Measurements from ENCODE around the gene EPO.

The EPO gene

DNA sequence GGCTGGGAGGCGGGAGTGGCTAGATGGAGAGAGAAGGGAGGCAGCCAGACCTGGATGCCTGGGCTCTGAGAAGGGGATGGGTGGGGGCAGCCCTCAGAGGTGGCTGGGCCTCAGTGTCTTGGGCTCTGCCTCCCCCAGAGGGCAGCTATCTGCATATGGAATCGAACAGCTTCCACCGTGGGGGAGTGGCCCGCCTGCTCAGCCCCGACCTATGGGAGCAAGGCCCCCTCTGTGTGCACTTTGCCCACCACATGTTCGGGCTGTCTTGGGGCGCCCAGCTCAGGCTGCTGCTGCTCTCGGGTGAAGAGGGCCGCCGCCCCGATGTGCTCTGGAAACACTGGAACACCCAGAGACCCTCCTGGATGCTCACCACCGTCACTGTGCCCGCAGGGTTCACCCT, 16.4 kb downstream of the EPO start:
- H3K4me3 ChIP-seq (ENCODE audit: control insufficient read depth in 1 of 7, extremely low read depth in 1 of 7, insufficient read depth in 4 of 7, low read depth in 2 of 7, low read length in 6 of 7) = no peak overlapping the region
- CTCF ChIA-PET = interaction anchor here (0.5 kb wide), 1 partner anchor 682 kb away, joined by 3 read pairs; no protein-coding TSS in a partner anchor
- H3K36me3 ChIP-seq (ENCODE audit: control insufficient read depth in 4 of 4, insufficient read depth in 4 of 4, low read length in 3 of 4) = no peaks in the 10 kb centered on the region
- peaks cover 0 to 4% (median 0%) of the 10 kb centered on the region in 4 experiments for H3K4me1 ChIP-seq (ENCODE audit: control extremely low read depth in 1 of 4, control insufficient read depth in 4 of 4, insufficient read depth in 4 of 4, low read length in 3 of 4)
- H3K27me3 ChIP-seq (replicated peaks in 2 of 5; ENCODE audit: control insufficient read depth in 4 of 5, insufficient read depth in 5 of 5, low read length in 4 of 5) = peaks cover 0 to 3% (median 0%) of the 10 kb centered on the region in 5 experiments
- no peak overlapping the region for H3K27ac ChIP-seq (ENCODE audit: insufficient read depth in 1 of 2, low read depth in 1 of 2, low read length in 2 of 2, poor library complexity in 1 of 2, severe bottlenecking in 2 of 2)
- POLR2A ChIA-PET = no interaction called here
- no CpG with 5 or more reads among the region's 13 CpGs for WGBS (ENCODE audit: insufficient coverage)
- no peaks in the 10 kb centered on the region for H3K9me3 ChIP-seq (ENCODE audit: control extremely low read depth in 1 of 5, control insufficient read depth in 4 of 5, insufficient read depth in 2 of 5, low read depth in 1 of 5, low read length in 4 of 5)
- no peak for DNase-seq

- no peaks in the 10 kb centered on the region for H3K36me3 ChIP-seq (ENCODE audit: control insufficient read depth in 4 of 4, insufficient read depth in 4 of 4, low read length in 3 of 4)
- no peak overlapping the region for H3K4me3 ChIP-seq (ENCODE audit: control insufficient read depth in 1 of 7, extremely low read depth in 1 of 7, insufficient read depth in 4 of 7, low read depth in 2 of 7, low read length in 6 of 7)
- peaks cover 0 to 3% (median 0%) of the 10 kb centered on the region in 5 experiments for H3K27me3 ChIP-seq (replicated peaks in 2 of 5; ENCODE audit: control insufficient read depth in 4 of 5, insufficient read depth in 5 of 5, low read length in 4 of 5)
- no peak for DNase-seq
- H3K27ac ChIP-seq (ENCODE audit: insufficient read depth in 1 of 2, low read depth in 1 of 2, low read length in 2 of 2, poor library complexity in 1 of 2, severe bottlenecking in 2 of 2) = no peak overlapping the region
- ChIA-PET CTCF (no interaction called here), POLR2A (no interaction called here)
- no peaks in the 10 kb centered on the region for H3K4me1 ChIP-seq (ENCODE audit: control extremely low read depth in 1 of 4, control insufficient read depth in 4 of 4, insufficient read depth in 4 of 4, low read length in 3 of 4)
- no CpG with 5 or more reads among the region's 6 CpGs for WGBS (ENCODE audit: insufficient coverage)
- H3K9me3 ChIP-seq (ENCODE audit: control extremely low read depth in 1 of 5, control insufficient read depth in 4 of 5, insufficient read depth in 2 of 5, low read depth in 1 of 5, low read length in 4 of 5) = no peaks in the 10 kb centered on the region
These were observed 19.7 kb downstream of the EPO start for GRCh38 chr7:100739934-100740333.

DNA sequence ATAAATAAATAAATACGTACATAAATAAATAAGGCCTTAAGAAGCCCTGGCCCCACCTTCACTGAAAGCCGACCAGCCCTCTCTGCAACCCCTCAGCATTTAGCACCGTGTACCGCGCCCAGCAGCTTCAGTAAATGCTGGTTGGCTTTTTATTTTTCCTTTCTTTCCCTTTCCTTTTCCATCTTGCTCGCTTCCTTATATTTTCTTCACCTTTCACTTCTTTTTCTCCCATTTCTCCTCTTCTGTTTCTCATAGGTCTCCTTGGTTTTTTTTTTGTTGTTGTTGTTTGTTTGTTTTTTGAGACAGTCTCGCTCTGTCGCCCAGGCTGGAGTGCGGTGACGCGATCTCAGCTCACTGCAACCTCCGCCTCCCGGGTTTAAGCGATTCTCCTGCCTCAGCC, 24.3 kb downstream of the EPO start:
- Histone ChIP-seq H3K9me3 (ENCODE audit: control extremely low read depth in 1 of 5, control insufficient read depth in 4 of 5, insufficient read depth in 2 of 5, low read depth in 1 of 5, low read length in 4 of 5) (no peaks in the 10 kb centered on the region), H3K36me3 (ENCODE audit: control insufficient read depth in 4 of 4, insufficient read depth in 4 of 4, low read length in 3 of 4) (no peaks in the 10 kb centered on the region), H3K4me3 (ENCODE audit: control insufficient read depth in 1 of 7, extremely low read depth in 1 of 7, insufficient read depth in 4 of 7, low read depth in 2 of 7, low read length in 6 of 7) (no peak overlapping the region), H3K4me1 (ENCODE audit: control extremely low read depth in 1 of 4, control insufficient read depth in 4 of 4, insufficient read depth in 4 of 4, low read length in 3 of 4) (peaks cover 0 to 7% (median 0%) of the 10 kb centered on the region in 4 experiments), H3K27me3 (replicated peaks in 2 of 5; ENCODE audit: control insufficient read depth in 4 of 5, insufficient read depth in 5 of 5, low read length in 4 of 5) (peaks cover 0 to 9% (median 2%) of the 10 kb centered on the region in 5 experiments), H3K27ac (ENCODE audit: insufficient read depth in 1 of 2, low read depth in 1 of 2, low read length in 2 of 2, poor library complexity in 1 of 2, severe bottlenecking in 2 of 2) (no peak overlapping the region)
- WGBS (ENCODE audit: insufficient coverage) = 96% methylated on average over 6 of the region's 14 CpGs
- no peak for DNase-seq
- CTCF ChIA-PET = interaction anchor here (0.6 kb wide), 1 partner anchor 12 kb away, joined by 3 read pairs; no protein-coding TSS in a partner anchor
- POLR2A ChIA-PET = no interaction called here

- ChIA-PET CTCF (interaction anchor here (0.6 kb wide), 1 partner anchor 13 kb away, joined by 3 read pairs; no protein-coding TSS in a partner anchor), POLR2A (no interaction called here)
- peaks cover 0 to 7% (median 0%) of the 10 kb centered on the region in 4 experiments for H3K4me1 ChIP-seq (ENCODE audit: control extremely low read depth in 1 of 4, control insufficient read depth in 4 of 4, insufficient read depth in 4 of 4, low read length in 3 of 4)
- H3K27ac ChIP-seq (ENCODE audit: insufficient read depth in 1 of 2, low read depth in 1 of 2, low read length in 2 of 2, poor library complexity in 1 of 2, severe bottlenecking in 2 of 2) = no peak overlapping the region
- WGBS (ENCODE audit: insufficient coverage) = 2% methylated on average over 20 of the region's 28 CpGs
- DNase-seq = peak; percentile 72 to 91 (median 85)
- peak overlapping the region in 4 of 7 experiments; percentile 33 to 70 (median 48) for H3K4me3 ChIP-seq (ENCODE audit: control insufficient read depth in 1 of 7, extremely low read depth in 1 of 7, insufficient read depth in 4 of 7, low read depth in 2 of 7, low read length in 6 of 7)
- no peaks in the 10 kb centered on the region for H3K9me3 ChIP-seq (ENCODE audit: control extremely low read depth in 1 of 5, control insufficient read depth in 4 of 5, insufficient read depth in 2 of 5, low read depth in 1 of 5, low read length in 4 of 5)
- peaks cover 0 to 9% (median 2%) of the 10 kb centered on the region in 5 experiments for H3K27me3 ChIP-seq (replicated peaks in 2 of 5; ENCODE audit: control insufficient read depth in 4 of 5, insufficient read depth in 5 of 5, low read length in 4 of 5)
- H3K36me3 ChIP-seq (ENCODE audit: control insufficient read depth in 4 of 4, insufficient read depth in 4 of 4, low read length in 3 of 4) = no peaks in the 10 kb centered on the region
These were observed 24.9 kb downstream of the EPO start for GRCh38 chr7:100745184-100745583.

- Histone ChIP-seq H3K27me3 (replicated peaks in 2 of 5; ENCODE audit: control insufficient read depth in 4 of 5, insufficient read depth in 5 of 5, low read length in 4 of 5) (peaks cover 5 to 21% (median 6%) of the 10 kb centered on the region in 5 experiments), H3K27ac (ENCODE audit: insufficient read depth in 1 of 2, low read depth in 1 of 2, low read length in 2 of 2, poor library complexity in 1 of 2, severe bottlenecking in 2 of 2) (no peak overlapping the region), H3K9me3 (ENCODE audit: control extremely low read depth in 1 of 5, control insufficient read depth in 4 of 5, insufficient read depth in 2 of 5, low read depth in 1 of 5, low read length in 4 of 5) (no peaks in the 10 kb centered on the region), H3K4me1 (ENCODE audit: control extremely low read depth in 1 of 4, control insufficient read depth in 4 of 4, insufficient read depth in 4 of 4, low read length in 3 of 4) (no peaks in the 10 kb centered on the region), H3K36me3 (ENCODE audit: control insufficient read depth in 4 of 4, insufficient read depth in 4 of 4, low read length in 3 of 4) (no peaks in the 10 kb centered on the region), H3K4me3 (ENCODE audit: control insufficient read depth in 1 of 7, extremely low read depth in 1 of 7, insufficient read depth in 4 of 7, low read depth in 2 of 7, low read length in 6 of 7) (no peak overlapping the region)
- ChIA-PET CTCF (no interaction called here), POLR2A (no interaction called here)
- peak in 2 of 3 donors; percentile 17 to 25 for DNase-seq
- 80% methylated on average over 3 of the region's 5 CpGs for WGBS (ENCODE audit: insufficient coverage)
These were observed 32.7 kb downstream of the EPO start for GRCh38 chr7:100752994-100753393.

DNA sequence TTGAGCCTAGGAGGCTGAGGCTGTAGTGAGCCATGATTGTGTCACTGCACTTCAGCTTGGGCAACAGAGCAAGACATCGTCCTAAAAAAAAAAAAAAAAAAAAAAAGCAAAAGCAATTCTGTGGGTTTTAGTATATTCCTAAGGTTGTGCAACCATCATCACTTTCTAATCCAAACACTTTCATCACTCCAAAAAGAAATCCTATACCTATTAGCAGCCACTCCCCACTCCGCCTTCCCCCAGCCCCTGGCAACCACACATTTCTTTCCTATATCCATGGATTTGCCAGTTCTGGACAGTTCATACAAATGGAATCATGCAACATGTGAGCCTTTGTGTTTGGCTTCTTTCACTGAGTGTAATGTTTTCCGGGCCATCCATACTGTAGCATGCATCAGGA, 33.5 kb downstream of the EPO start:
- H3K4me3 ChIP-seq (ENCODE audit: control insufficient read depth in 1 of 7, extremely low read depth in 1 of 7, insufficient read depth in 4 of 7, low read depth in 2 of 7, low read length in 6 of 7) = no peak overlapping the region
- POLR2A ChIA-PET = no interaction called here
- H3K4me1 ChIP-seq (ENCODE audit: control extremely low read depth in 1 of 4, control insufficient read depth in 4 of 4, insufficient read depth in 4 of 4, low read length in 3 of 4) = no peaks in the 10 kb centered on the region
- 100% methylated on average over 1 of the region's 3 CpGs for WGBS (ENCODE audit: insufficient coverage)
- H3K27ac ChIP-seq (ENCODE audit: insufficient read depth in 1 of 2, low read depth in 1 of 2, low read length in 2 of 2, poor library complexity in 1 of 2, severe bottlenecking in 2 of 2) = no peak overlapping the region
- no peaks in the 10 kb centered on the region for H3K9me3 ChIP-seq (ENCODE audit: control extremely low read depth in 1 of 5, control insufficient read depth in 4 of 5, insufficient read depth in 2 of 5, low read depth in 1 of 5, low read length in 4 of 5)
- H3K27me3 ChIP-seq (replicated peaks in 2 of 5; ENCODE audit: control insufficient read depth in 4 of 5, insufficient read depth in 5 of 5, low read length in 4 of 5) = peaks cover 5 to 21% (median 7%) of the 10 kb centered on the region in 5 experiments
- CTCF ChIA-PET = interaction anchor here (1.1 kb wide), 1 partner anchor 46 kb away, joined by 3 read pairs; no protein-coding TSS in a partner anchor
- H3K36me3 ChIP-seq (ENCODE audit: control insufficient read depth in 4 of 4, insufficient read depth in 4 of 4, low read length in 3 of 4) = no peaks in the 10 kb centered on the region
- DNase-seq = no peak

GRCh38 chr7:100759357-100760171, 39.3 kb downstream of the EPO start:
- POLR2A ChIA-PET = no interaction called here

More at GRCh38 chr7:100759357-100760171, 39.3 kb downstream of the EPO start:
- Histone ChIP-seq H3K27ac (ENCODE audit: insufficient read depth in 1 of 2, low read depth in 1 of 2, low read length in 2 of 2, poor library complexity in 1 of 2, severe bottlenecking in 2 of 2) (no peak overlapping the region), H3K36me3 (ENCODE audit: control insufficient read depth in 4 of 4, insufficient read depth in 4 of 4, low read length in 3 of 4) (no peaks in the 10 kb centered on the region), H3K4me1 (ENCODE audit: control extremely low read depth in 1 of 4, control insufficient read depth in 4 of 4, insufficient read depth in 4 of 4, low read length in 3 of 4) (no peaks in the 10 kb centered on the region), H3K9me3 (ENCODE audit: control extremely low read depth in 1 of 5, control insufficient read depth in 4 of 5, insufficient read depth in 2 of 5, low read depth in 1 of 5, low read length in 4 of 5) (no peaks in the 10 kb centered on the region), H3K4me3 (ENCODE audit: control insufficient read depth in 1 of 7, extremely low read depth in 1 of 7, insufficient read depth in 4 of 7, low read depth in 2 of 7, low read length in 6 of 7) (no peak overlapping the region), H3K27me3 (replicated peaks in 2 of 5; ENCODE audit: control insufficient read depth in 4 of 5, insufficient read depth in 5 of 5, low read length in 4 of 5) (peaks cover 0 to 2% (median 0%) of the 10 kb centered on the region in 5 experiments)
- WGBS (ENCODE audit: insufficient coverage) = 91% methylated on average over 14 of the region's 19 CpGs
- CTCF ChIA-PET = no interaction called here
- DNase-seq = no peak

Data from common myeloid progenitor, CD34-positive (primary cell).